Measurements from ENCODE around the gene MARCHF7.
"Not testable (repeated sequence)": the region's sequence is repeated elsewhere in the genome, so short reads cannot be mapped to it uniquely, and the experiment has no call there.

MARCHF7 gene

DNA sequence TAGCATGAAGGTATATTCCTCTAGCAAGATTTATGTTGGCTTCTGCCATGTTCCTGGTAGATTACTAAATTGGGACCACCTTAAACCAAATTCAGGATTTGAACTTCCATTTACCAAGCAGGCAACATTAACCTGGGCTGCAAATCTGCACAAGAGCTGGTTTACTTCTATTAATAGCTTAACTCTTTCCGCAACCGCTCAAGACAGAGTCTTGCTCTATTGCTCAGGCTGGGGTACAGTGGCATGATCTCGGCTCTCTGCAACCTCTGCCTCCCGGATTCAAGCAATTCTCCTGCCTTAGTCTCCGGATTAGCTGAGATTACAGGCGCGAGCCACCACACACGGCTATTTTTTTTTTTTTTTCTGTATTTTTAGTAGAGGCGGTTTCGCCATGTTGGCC lies 8.4 kb downstream of the MARCHF7 start:
- FAIRE-seq: no peak

DNA sequence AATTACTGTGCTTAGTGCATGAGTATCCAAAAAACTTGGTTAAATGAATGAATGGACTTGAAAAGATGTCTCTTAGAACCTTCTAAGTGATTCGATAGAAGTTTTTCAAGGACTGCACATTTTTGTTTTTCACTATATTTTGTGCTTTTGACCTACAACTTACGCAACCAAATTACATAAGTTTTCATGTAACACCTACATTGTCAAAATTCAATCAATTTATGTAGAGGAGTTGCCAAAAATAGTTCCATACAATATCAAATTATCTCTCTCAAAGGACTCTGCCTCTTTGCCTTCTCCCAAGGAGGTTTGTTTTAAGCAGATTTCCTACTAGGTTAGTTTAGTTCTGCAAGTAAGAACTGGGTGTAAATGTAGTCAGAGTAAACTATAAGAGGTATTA lies 10.3 kb downstream of the MARCHF7 start:
- FAIRE-seq: no peak

DNA sequence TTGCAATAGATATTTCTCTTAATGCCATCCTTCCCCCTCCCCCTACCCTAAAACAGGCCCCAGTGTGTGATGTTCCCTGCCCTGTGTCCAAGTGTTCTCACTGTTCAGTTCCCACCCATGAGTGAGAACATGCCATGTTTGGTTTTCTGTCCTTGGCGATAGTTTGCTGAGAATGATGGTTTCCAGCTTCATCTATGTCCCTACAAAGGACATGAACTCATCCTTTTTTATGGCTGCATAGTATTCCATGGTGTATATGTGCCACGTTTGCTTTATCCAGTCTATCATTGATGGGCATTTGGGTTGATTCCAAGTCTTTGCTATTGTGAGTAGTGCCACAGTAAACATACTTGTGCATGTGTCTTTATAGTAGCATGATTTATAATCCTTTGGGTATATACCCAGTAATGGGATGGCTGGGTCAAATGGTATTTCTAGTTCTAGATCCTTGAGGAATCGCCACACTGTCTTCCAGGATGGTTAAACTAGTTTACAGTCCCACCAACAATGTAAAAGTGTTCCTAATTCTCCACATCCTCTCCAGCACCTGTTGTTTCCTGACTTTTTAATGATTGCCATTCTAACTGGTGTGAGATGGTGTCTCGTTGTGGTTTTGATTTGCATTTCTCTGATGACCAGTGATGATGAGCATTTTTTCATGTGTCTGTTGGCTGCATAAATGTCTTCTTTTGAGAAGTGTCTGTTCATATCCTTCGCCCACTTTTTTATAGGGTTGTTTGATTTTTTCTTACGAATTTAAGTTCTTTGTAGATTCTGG lies 12.7 kb downstream of the MARCHF7 start:
- not testable (repeated sequence) for FAIRE-seq

DNA sequence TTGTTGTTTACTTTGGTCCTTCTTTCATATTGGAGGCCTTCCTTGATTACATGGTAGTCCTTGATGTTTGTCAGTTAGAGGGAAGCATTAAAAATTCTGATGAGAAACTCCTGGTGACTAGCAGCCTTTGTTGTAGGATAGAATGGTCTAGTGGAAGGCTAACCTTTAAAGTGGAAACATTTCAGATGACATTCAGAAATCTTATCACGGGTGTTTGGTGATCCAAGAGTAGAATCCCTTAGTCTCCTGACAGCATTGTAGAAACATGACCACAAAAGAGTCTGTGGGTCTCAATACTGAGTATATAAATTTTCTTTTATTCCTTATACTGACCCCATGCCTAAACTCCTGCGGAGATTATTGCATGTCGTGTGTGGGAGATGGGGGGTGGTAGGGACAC lies 13.4 kb downstream of the MARCHF7 start:
- no peak for FAIRE-seq

DNA sequence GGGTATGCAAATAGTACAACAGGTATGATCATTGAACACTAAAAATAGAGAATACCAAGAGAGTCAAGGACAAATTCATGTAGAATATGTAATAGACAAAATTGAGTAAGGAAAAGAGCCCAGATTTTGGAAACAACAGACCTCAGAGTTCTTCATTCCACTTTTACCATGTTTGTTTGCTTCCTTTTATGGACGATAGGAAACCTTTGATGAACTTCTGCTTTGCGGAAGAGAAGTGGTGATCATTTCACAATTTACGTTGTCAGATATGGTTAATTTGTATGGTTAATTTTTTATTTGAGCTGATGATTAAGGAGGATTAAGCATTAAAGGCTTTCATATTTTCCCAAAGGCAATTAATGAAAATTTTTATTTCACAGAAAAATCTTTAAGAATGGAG lies 16.3 kb downstream of the MARCHF7 start:
- FAIRE-seq: no peak

DNA sequence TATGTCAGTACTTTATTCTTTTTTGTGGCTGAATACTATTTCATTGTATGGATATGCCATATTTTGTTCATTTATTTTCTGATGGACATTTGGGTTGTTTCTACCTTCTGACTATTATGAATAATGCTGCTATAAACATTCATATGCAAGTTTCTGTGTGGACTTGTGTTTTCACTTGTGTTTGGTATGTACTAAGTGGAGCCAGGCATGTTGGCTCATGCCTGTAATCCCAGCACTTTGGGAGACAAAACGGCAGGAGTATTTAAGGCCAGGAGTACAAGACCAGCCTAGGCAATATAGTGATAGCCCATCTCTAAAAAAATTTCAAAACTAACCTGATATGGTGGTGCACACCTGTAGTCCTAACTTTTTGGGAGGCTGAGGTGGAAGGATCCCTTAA lies 23.3 kb downstream of the MARCHF7 start:
- no peak for FAIRE-seq

DNA sequence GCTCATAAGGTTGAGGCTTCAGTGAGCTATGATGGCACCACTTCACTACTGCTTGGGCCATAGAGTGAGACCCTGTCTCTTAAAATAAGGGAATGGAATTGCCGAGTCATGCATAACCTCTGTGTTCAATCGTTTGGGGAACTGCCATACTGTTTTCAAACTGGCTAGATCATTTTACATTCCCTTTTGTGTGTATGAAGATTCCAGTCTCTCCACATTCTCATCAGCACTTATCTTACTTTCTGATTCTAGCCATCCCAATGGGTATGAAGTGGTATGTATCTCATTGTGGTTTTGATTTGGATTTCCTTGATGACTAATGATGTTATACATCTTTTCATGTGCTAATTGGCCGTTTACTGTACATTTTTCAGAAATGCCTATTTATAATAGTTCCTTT lies 23.7 kb downstream of the MARCHF7 start:
- FAIRE-seq: no peak

GRCh38 chr2:159737292-159737916 lies 25.1 kb downstream of the MARCHF7 start:
- no peak for FAIRE-seq

GRCh38 chr2:159737917-159738296 lies 25.6 kb downstream of the MARCHF7 start:
- no peak for FAIRE-seq

- no peak for FAIRE-seq
Observed at GRCh38 chr2:159738509-159739390, 26.4 kb downstream of the MARCHF7 start.

GRCh38 chr2:159742846-159743245 lies 30.5 kb downstream of the MARCHF7 start:
- FAIRE-seq: no peak

DNA sequence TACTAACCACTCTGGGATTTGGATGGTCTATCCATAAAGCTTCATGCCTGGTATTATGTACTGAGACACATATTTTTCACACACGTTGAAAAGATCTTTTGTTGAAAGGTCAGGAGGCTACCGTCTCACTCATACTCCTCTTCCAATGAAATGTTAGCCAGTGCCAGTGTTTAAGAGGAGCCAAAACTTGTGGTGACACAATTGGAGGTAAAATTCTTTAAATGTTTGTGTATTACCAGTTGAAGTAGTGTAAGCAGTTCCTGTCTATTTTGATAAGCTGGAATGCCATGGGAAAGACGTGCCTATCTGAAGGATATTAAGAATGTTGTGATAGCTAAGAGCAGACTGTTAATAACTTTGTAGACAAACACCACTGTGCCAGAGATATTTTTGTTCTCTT lies 32.1 kb downstream of the MARCHF7 start:
- no peak for FAIRE-seq

- FAIRE-seq: not testable (repeated sequence)
Observed at GRCh38 chr2:159745237-159745636, 32.9 kb downstream of the MARCHF7 start.

- FAIRE-seq: no peak
Observed at GRCh38 chr2:159748089-159748488, 35.8 kb downstream of the MARCHF7 start.

DNA sequence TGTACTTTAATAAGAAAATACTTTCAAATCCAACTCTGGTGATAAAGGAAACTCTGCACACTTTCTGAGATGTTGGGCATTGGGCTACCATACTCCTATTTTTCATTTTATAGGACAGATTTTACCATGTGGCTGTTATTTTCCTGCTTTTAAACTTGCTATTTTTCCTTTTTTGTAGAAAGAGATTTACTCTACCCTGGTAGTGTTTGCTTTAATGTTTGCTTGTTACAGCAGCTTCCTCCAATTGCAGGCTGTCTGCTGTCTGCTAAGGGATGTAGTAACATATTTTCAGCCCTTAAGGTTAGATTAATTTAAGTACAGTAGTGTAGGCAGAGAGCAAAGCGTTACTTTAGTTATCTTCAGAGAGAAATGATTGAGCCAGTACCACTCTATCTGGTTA lies 38.6 kb downstream of the MARCHF7 start:
- FAIRE-seq: no peak

GRCh38 chr2:159753797-159754196 lies 41.5 kb downstream of the MARCHF7 start:
- no peak for FAIRE-seq

- no peak for FAIRE-seq
Observed at GRCh38 chr2:159755014-159755413, 42.7 kb downstream of the MARCHF7 start.

GRCh38 chr2:159755788-159756187 lies 43.5 kb downstream of the MARCHF7 start:
- no peak for FAIRE-seq

GRCh38 chr2:159758239-159758638 lies 45.9 kb downstream of the MARCHF7 start:
- no peak for FAIRE-seq

GRCh38 chr2:159758686-159759085 lies 46.4 kb downstream of the MARCHF7 start:
- FAIRE-seq: no peak

GRCh38 chr2:159759577-159759976 lies 47.3 kb downstream of the MARCHF7 start:
- FAIRE-seq: no peak

DNA sequence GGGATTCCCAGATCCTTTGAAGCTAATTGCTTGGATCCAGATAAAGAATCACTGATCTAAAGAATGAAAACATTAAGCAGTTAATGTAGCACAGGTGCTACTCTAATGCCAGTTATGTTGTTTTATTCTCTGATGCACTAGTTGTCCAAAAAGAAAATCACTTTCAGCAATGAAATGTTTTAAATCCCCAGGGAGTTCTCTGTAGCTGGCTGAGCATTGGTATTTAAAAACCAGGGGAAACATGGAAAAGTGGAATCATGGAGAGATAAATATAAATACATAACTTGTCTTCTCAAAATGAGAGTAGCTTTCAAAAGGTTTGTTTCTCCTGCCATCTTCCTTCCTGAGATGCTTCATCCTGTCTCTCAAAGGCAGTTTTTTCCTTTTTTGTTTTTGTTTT lies 48.0 kb downstream of the MARCHF7 start:
- no peak for FAIRE-seq

GRCh38 chr2:159762075-159762474 lies 49.8 kb downstream of the MARCHF7 start:
- FAIRE-seq: no peak

Measured in TTC549 (cell line).